ENCODE measurements around the gene PRKCZ. TPM values are rescaled to one million over a fixed set of nuclear protein-coding genes. Genes with fewer than 3 reads are reported as not detected.
"Not testable (repeated sequence)": the region's sequence is repeated elsewhere in the genome, so short reads cannot be mapped to it uniquely, and the experiment has no call there.

The PRKCZ gene
- total RNA-seq, 1 donor from 2014 or later = 1.3 TPM

- no peak overlapping the region for H3K4me3 ChIP-seq
- H3K27ac ChIP-seq = no peak overlapping the region
- DNase-seq (ENCODE audit: low spot score in 2 of 2) = no peak
- no peaks in the 10 kb centered on the region for H3K4me1 ChIP-seq
- no peaks in the 10 kb centered on the region for H3K27me3 ChIP-seq
- TF ChIP-seq CTCF (IDR thresholded peaks at IDR 0.05) = no peak
- intact Hi-C loops (cut with DNase I) = no loop called here
- H3K36me3 ChIP-seq = no peaks in the 10 kb centered on the region
- H3K9me3 ChIP-seq = no peaks in the 10 kb centered on the region
Observed at GRCh38 chr1:2110738-2111673, 60.8 kb downstream of the PRKCZ start.

- Histone ChIP-seq H3K36me3 (no peaks in the 10 kb centered on the region), H3K4me3 (no peak overlapping the region), H3K4me1 (no peaks in the 10 kb centered on the region), H3K27me3 (no peaks in the 10 kb centered on the region), H3K9me3 (no peaks in the 10 kb centered on the region), H3K27ac (no peak overlapping the region)
- DNase-seq (ENCODE audit: low spot score in 2 of 2) = no peak
- intact Hi-C loops (cut with DNase I) = no loop called here
- no peak for TF ChIP-seq CTCF (IDR thresholded peaks at IDR 0.05)
Observed at GRCh38 chr1:2111674-2112035, 61.4 kb downstream of the PRKCZ start.

GRCh38 chr1:2112280-2112701 is 62.1 kb downstream of the PRKCZ start:
- no peaks in the 10 kb centered on the region for H3K36me3 ChIP-seq
- no peak for DNase-seq (ENCODE audit: low spot score in 2 of 2)
- no peaks in the 10 kb centered on the region for H3K27me3 ChIP-seq
- intact Hi-C loops (cut with DNase I) = no loop called here
- H3K4me1 ChIP-seq = no peaks in the 10 kb centered on the region
- H3K9me3 ChIP-seq = no peaks in the 10 kb centered on the region
- H3K4me3 ChIP-seq = no peak overlapping the region
- no peak for TF ChIP-seq CTCF (IDR thresholded peaks at IDR 0.05)
- no peak overlapping the region for H3K27ac ChIP-seq

- no peaks in the 10 kb centered on the region for H3K27me3 ChIP-seq
- TF ChIP-seq CTCF (IDR thresholded peaks at IDR 0.05) = no peak
- no peak for DNase-seq (ENCODE audit: low spot score in 2 of 2)
- H3K4me3 ChIP-seq = no peak overlapping the region
- H3K36me3 ChIP-seq = no peaks in the 10 kb centered on the region
- intact Hi-C loops (cut with DNase I) = no loop called here
- H3K27ac ChIP-seq = no peak overlapping the region
- H3K4me1 ChIP-seq = no peaks in the 10 kb centered on the region
- no peaks in the 10 kb centered on the region for H3K9me3 ChIP-seq
Observed at GRCh38 chr1:2113620-2114135, 63.5 kb downstream of the PRKCZ start.

GRCh38 chr1:2114635-2115007 is 64.4 kb downstream of the PRKCZ start:
- intact Hi-C loops (cut with DNase I); H3K9me3 ChIP-seq; DNase-seq (ENCODE audit: low spot score in 2 of 2); H3K36me3 ChIP-seq; H3K27me3 ChIP-seq; H3K27ac ChIP-seq; H3K4me3 ChIP-seq; H3K4me1 ChIP-seq: not testable (repeated sequence)

- no peak for TF ChIP-seq CTCF (IDR thresholded peaks at IDR 0.05)
- no peaks in the 10 kb centered on the region for H3K4me1 ChIP-seq
- no peaks in the 10 kb centered on the region for H3K27me3 ChIP-seq
- no peaks in the 10 kb centered on the region for H3K9me3 ChIP-seq
- H3K27ac ChIP-seq = no peak overlapping the region
- intact Hi-C loops (cut with DNase I) = no loop called here
- H3K36me3 ChIP-seq = no peaks in the 10 kb centered on the region
- H3K4me3 ChIP-seq = no peak overlapping the region
- no peak for DNase-seq (ENCODE audit: low spot score in 2 of 2)
Observed at GRCh38 chr1:2115008-2115641, 64.9 kb downstream of the PRKCZ start.

All from ascending aorta (tissue), 2 donors.